ENCODE measurements around the gene AAGAB.

- no peak for TF ChIP-seq POLR2AphosphoS5 (IDR thresholded peaks at IDR 0.05; ENCODE audit: low read depth, low read length)
- no peak for TF ChIP-seq CTCF (IDR thresholded peaks at IDR 0.05)
- no peak for TF ChIP-seq REST (IDR thresholded peaks at IDR 0.05; ENCODE audit: insufficient read depth in 1 of 2, low read depth in 2 of 2, low read length in 1 of 2)
Measured at GRCh38 chr15:67195305-67195704, 59.2 kb downstream of the AAGAB start.

All from Panc1 (cell line).